H1 (cell line): ENCODE measurements around the gene DAPK1.

Experiments
- CTCF ChIP-seq, 3 experiments: IDR thresholded peaks; 1 replicate in 2 of 3; 2 replicates in 1 of 3; pipeline versions ENCODE4 v1.5.1 to v1.6.1; 2011; ENCODE audit warnings: low read length in 3 of 3, mild to moderate bottlenecking in 3 of 3, inconsistent platforms in 2 of 3, low read depth in 1 of 3, moderate library complexity in 1 of 3; ENCODE audit not compliant: insufficient read depth in 1 of 3; ENCODE audit errors: control extremely low read depth in 1 of 3
- EZH2 ChIP-seq: fragments of 200-600 bp; sonication (generic); IDR thresholded peaks from 2 replicates; pipeline ENCODE4 v1.7.1; 2012; ENCODE audit warnings: low read depth, mild to moderate bottlenecking, moderate library complexity, low read length, inconsistent platforms; ENCODE audit not compliant: severe bottlenecking
- MAFK ChIP-seq: IDR thresholded peaks from 2 replicates; pipeline ENCODE4 v1.6.1; 2012; ENCODE audit warnings: low read depth, mild to moderate bottlenecking, improper control_type of control experiment, low read length
- MAX ChIP-seq: IDR thresholded peaks from 2 replicates; pipeline ENCODE4 v1.6.1; 2012; ENCODE audit warnings: inconsistent platforms
- PHF8 ChIP-seq: fragments of 200-600 bp; sonication (generic); conservative IDR thresholded peaks from 2 replicates; pipeline ENCODE4 v1.7.1; 2012; ENCODE audit warnings: low read depth, mild to moderate bottlenecking, inconsistent platforms, low read length, moderate library complexity
- RNF2 ChIP-seq: fragments of 200-900, 300-1000 bp; sonication (generic); IDR thresholded peaks from 2 replicates; pipeline ENCODE4 v1.7.1; 2016; ENCODE audit warnings: borderline replicate concordance, low read depth, mild to moderate bottlenecking, antibody characterized with exemption, low read length; ENCODE audit not compliant: poor library complexity, severe bottlenecking; ENCODE audit errors: missing control alignments
- YY1 ChIP-seq: IDR thresholded peaks from 2 replicates; pipeline ENCODE4 v1.6.1; 2011; ENCODE audit warnings: low read depth, mild to moderate bottlenecking, low read length

- no peak for TF ChIP-seq CTCF (IDR thresholded peaks at IDR 0.05; ENCODE audit: control extremely low read depth in 1 of 3, insufficient read depth in 1 of 3, low read depth in 1 of 3, low read length in 3 of 3)
- TF ChIP-seq MAFK: no peak
- TF ChIP-seq RNF2: no peak
- TF ChIP-seq PHF8: no peak
- peak; percentile 81 for TF ChIP-seq MAX
- no peak for TF ChIP-seq EZH2
- TF ChIP-seq YY1: no peak
These were observed 18.7 kb downstream of the DAPK1 start for GRCh38 chr9:87516222-87516925.
